ENCODE measurements around the gene STON2.

Gene STON2

GRCh38 chr14:81390696-81391095, 9.4 kb downstream of the STON2 start:
- Histone ChIP-seq H3K9ac (ENCODE audit: low read depth, low read length, poor library complexity) (no peak overlapping the region), H3K23ac (ENCODE audit: low read depth, low read length, poor library complexity) (no peak overlapping the region), H2BK12ac (ENCODE audit: low read length) (no peak overlapping the region), H2BK120ac (ENCODE audit: low read depth, low read length) (no peak overlapping the region), H3K36me3 (replicated peaks in 1 of 2; ENCODE audit: control insufficient read depth in 2 of 2, insufficient read depth in 2 of 2, low read length in 2 of 2) (peaks cover 1 to 58% of the 10 kb centered on the region in 2 donors), H3K9me3 (replicated peaks in 1 of 2; ENCODE audit: control insufficient read depth in 2 of 2, insufficient read depth in 1 of 2, low read depth in 1 of 2, low read length in 2 of 2) (peaks cover 0 to 12% of the 10 kb centered on the region in 2 donors), H3K4ac (ENCODE audit: low read length) (no peak overlapping the region), H3K27me3 (ENCODE audit: control insufficient read depth in 3 of 3, insufficient read depth in 3 of 3, low read depth in 1 of 3, low read length in 3 of 3) (no peaks in the 10 kb centered on the region), H2BK15ac (ENCODE audit: low read length) (no peak overlapping the region), H2AK5ac (ENCODE audit: low read depth, low read length) (no peak overlapping the region), H2AFZ (ENCODE audit: low read length) (no peak overlapping the region), H3K18ac (ENCODE audit: low read length) (no peak overlapping the region), H3K79me1 (ENCODE audit: low read depth, low read length) (no peaks in the 10 kb centered on the region), H4K91ac (ENCODE audit: low read depth, low read length, poor library complexity) (no peak overlapping the region), H3K4me2 (ENCODE audit: insufficient read depth, low read length, poor library complexity, severe bottlenecking) (no peak overlapping the region), H4K8ac (ENCODE audit: low read depth, low read length) (no peak overlapping the region), H3K4me3 (ENCODE audit: low read length in 2 of 2) (no peak overlapping the region), H3K4me1 (ENCODE audit: control insufficient read depth in 2 of 2, insufficient read depth in 1 of 2, low read depth in 1 of 2, low read length in 2 of 2) (peaks cover 4% of the 10 kb centered on the region in 2 donors), H2BK5ac (ENCODE audit: low read length) (no peak overlapping the region), H3K14ac (ENCODE audit: low read length) (no peak overlapping the region), H3K27ac (replicated peaks; ENCODE audit: low read length) (no peak overlapping the region)
- no peak for DNase-seq (ENCODE audit: low spot score)
- WGBS, 2 donors (ENCODE audit: extremely low coverage in 2 of 2, insufficient read length in 2 of 2, insufficient replicate concordance in 1 of 2): no CpG with 5 or more reads among the region's 3 CpGs

- no peak overlapping the region for H3K4me2 ChIP-seq (ENCODE audit: insufficient read depth, low read length, poor library complexity, severe bottlenecking)
- no peaks in the 10 kb centered on the region for H3K79me1 ChIP-seq (ENCODE audit: low read depth, low read length)
- H3K9ac ChIP-seq (ENCODE audit: low read depth, low read length, poor library complexity): no peak overlapping the region
- H2BK120ac ChIP-seq (ENCODE audit: low read depth, low read length): no peak overlapping the region
- no peak overlapping the region for H2BK5ac ChIP-seq (ENCODE audit: low read length)
- no peak overlapping the region for H4K8ac ChIP-seq (ENCODE audit: low read depth, low read length)
- no peaks in the 10 kb centered on the region for H3K9me3 ChIP-seq (replicated peaks in 1 of 2; ENCODE audit: control insufficient read depth in 2 of 2, insufficient read depth in 1 of 2, low read depth in 1 of 2, low read length in 2 of 2)
- no peak for DNase-seq (ENCODE audit: low spot score)
- H3K4me3 ChIP-seq (ENCODE audit: low read length in 2 of 2): no peak overlapping the region
- H2AFZ ChIP-seq (ENCODE audit: low read length): no peak overlapping the region
- no peaks in the 10 kb centered on the region for H3K27me3 ChIP-seq (ENCODE audit: control insufficient read depth in 3 of 3, insufficient read depth in 3 of 3, low read depth in 1 of 3, low read length in 3 of 3)
- H3K14ac ChIP-seq (ENCODE audit: low read length): no peak overlapping the region
- H3K18ac ChIP-seq (ENCODE audit: low read length): no peak overlapping the region
- WGBS, 2 donors (ENCODE audit: extremely low coverage in 2 of 2, insufficient read length in 2 of 2, insufficient replicate concordance in 1 of 2): no CpG with 5 or more reads among the region's 2 CpGs
- no peak overlapping the region for H2BK12ac ChIP-seq (ENCODE audit: low read length)
- no peak overlapping the region for H3K27ac ChIP-seq (replicated peaks; ENCODE audit: low read length)
- no peak overlapping the region for H4K91ac ChIP-seq (ENCODE audit: low read depth, low read length, poor library complexity)
- no peak overlapping the region for H3K4ac ChIP-seq (ENCODE audit: low read length)
- H2BK15ac ChIP-seq (ENCODE audit: low read length): no peak overlapping the region
- H3K4me1 ChIP-seq (ENCODE audit: control insufficient read depth in 2 of 2, insufficient read depth in 1 of 2, low read depth in 1 of 2, low read length in 2 of 2): peaks cover 9 to 10% of the 10 kb centered on the region in 2 donors
- peaks cover 0 to 40% of the 10 kb centered on the region in 2 donors for H3K36me3 ChIP-seq (replicated peaks in 1 of 2; ENCODE audit: control insufficient read depth in 2 of 2, insufficient read depth in 2 of 2, low read length in 2 of 2)
- no peak overlapping the region for H2AK5ac ChIP-seq (ENCODE audit: low read depth, low read length)
- no peak overlapping the region for H3K23ac ChIP-seq (ENCODE audit: low read depth, low read length, poor library complexity)
Observed at GRCh38 chr14:81388336-81388735, 11.8 kb downstream of the STON2 start.

- Histone ChIP-seq H3K36me3 (replicated peaks in 1 of 2; ENCODE audit: control insufficient read depth in 2 of 2, insufficient read depth in 2 of 2, low read length in 2 of 2) (peaks cover 0 to 20% of the 10 kb centered on the region in 2 donors), H2AFZ (ENCODE audit: low read length) (no peak overlapping the region), H2BK5ac (ENCODE audit: low read length) (no peak overlapping the region), H3K4me2 (ENCODE audit: insufficient read depth, low read length, poor library complexity, severe bottlenecking) (no peak overlapping the region), H2BK120ac (ENCODE audit: low read depth, low read length) (no peak overlapping the region), H4K91ac (ENCODE audit: low read depth, low read length, poor library complexity) (no peak overlapping the region), H3K79me1 (ENCODE audit: low read depth, low read length) (no peaks in the 10 kb centered on the region), H3K9ac (ENCODE audit: low read depth, low read length, poor library complexity) (no peak overlapping the region), H3K27ac (replicated peaks; ENCODE audit: low read length) (peak overlapping the region; percentile 54), H3K4me1 (ENCODE audit: control insufficient read depth in 2 of 2, insufficient read depth in 1 of 2, low read depth in 1 of 2, low read length in 2 of 2) (peaks cover 9 to 10% of the 10 kb centered on the region in 2 donors), H3K4ac (ENCODE audit: low read length) (no peak overlapping the region), H2BK12ac (ENCODE audit: low read length) (no peak overlapping the region), H3K27me3 (ENCODE audit: control insufficient read depth in 3 of 3, insufficient read depth in 3 of 3, low read depth in 1 of 3, low read length in 3 of 3) (no peaks in the 10 kb centered on the region), H3K23ac (ENCODE audit: low read depth, low read length, poor library complexity) (no peak overlapping the region), H3K18ac (ENCODE audit: low read length) (no peak overlapping the region), H3K14ac (ENCODE audit: low read length) (no peak overlapping the region), H2BK15ac (ENCODE audit: low read length) (no peak overlapping the region), H2AK5ac (ENCODE audit: low read depth, low read length) (no peak overlapping the region), H4K8ac (ENCODE audit: low read depth, low read length) (no peak overlapping the region), H3K9me3 (replicated peaks in 1 of 2; ENCODE audit: control insufficient read depth in 2 of 2, insufficient read depth in 1 of 2, low read depth in 1 of 2, low read length in 2 of 2) (no peaks in the 10 kb centered on the region), H3K4me3 (ENCODE audit: low read length in 2 of 2) (no peak overlapping the region)
- no CpG with 5 or more reads among the region's 4 CpGs for WGBS, 2 donors (ENCODE audit: extremely low coverage in 2 of 2, insufficient read length in 2 of 2, insufficient replicate concordance in 1 of 2)
- peak; percentile 38 for DNase-seq (ENCODE audit: low spot score)
Observed at GRCh38 chr14:81386290-81386745, 13.8 kb downstream of the STON2 start.

- Histone ChIP-seq H3K79me1 (ENCODE audit: low read depth, low read length) (no peaks in the 10 kb centered on the region), H3K4ac (ENCODE audit: low read length) (no peak overlapping the region), H3K9ac (ENCODE audit: low read depth, low read length, poor library complexity) (no peak overlapping the region), H3K9me3 (replicated peaks in 1 of 2; ENCODE audit: control insufficient read depth in 2 of 2, insufficient read depth in 1 of 2, low read depth in 1 of 2, low read length in 2 of 2) (no peaks in the 10 kb centered on the region), H3K27ac (replicated peaks; ENCODE audit: low read length) (peak overlapping the region; percentile 54), H3K27me3 (ENCODE audit: control insufficient read depth in 3 of 3, insufficient read depth in 3 of 3, low read depth in 1 of 3, low read length in 3 of 3) (no peaks in the 10 kb centered on the region), H3K4me1 (ENCODE audit: control insufficient read depth in 2 of 2, insufficient read depth in 1 of 2, low read depth in 1 of 2, low read length in 2 of 2) (peaks cover 9 to 10% of the 10 kb centered on the region in 2 donors), H2AFZ (ENCODE audit: low read length) (no peak overlapping the region), H3K23ac (ENCODE audit: low read depth, low read length, poor library complexity) (no peak overlapping the region), H4K8ac (ENCODE audit: low read depth, low read length) (no peak overlapping the region), H2BK12ac (ENCODE audit: low read length) (no peak overlapping the region), H4K91ac (ENCODE audit: low read depth, low read length, poor library complexity) (no peak overlapping the region), H3K36me3 (replicated peaks in 1 of 2; ENCODE audit: control insufficient read depth in 2 of 2, insufficient read depth in 2 of 2, low read length in 2 of 2) (peaks cover 0 to 16% of the 10 kb centered on the region in 2 donors), H3K18ac (ENCODE audit: low read length) (peak overlapping the region; percentile 88), H3K4me2 (ENCODE audit: insufficient read depth, low read length, poor library complexity, severe bottlenecking) (no peak overlapping the region), H2BK120ac (ENCODE audit: low read depth, low read length) (no peak overlapping the region), H2AK5ac (ENCODE audit: low read depth, low read length) (peak overlapping the region; percentile 47), H3K4me3 (ENCODE audit: low read length in 2 of 2) (no peak overlapping the region), H3K14ac (ENCODE audit: low read length) (no peak overlapping the region), H2BK5ac (ENCODE audit: low read length) (no peak overlapping the region), H2BK15ac (ENCODE audit: low read length) (no peak overlapping the region)
- DNase-seq (ENCODE audit: low spot score): no peak
- WGBS, 2 donors (ENCODE audit: extremely low coverage in 2 of 2, insufficient read length in 2 of 2, insufficient replicate concordance in 1 of 2): no CpG with 5 or more reads among the region's 7 CpGs
Observed at GRCh38 chr14:81385886-81386285, 14.2 kb downstream of the STON2 start.
